HG03571 (cell line): ENCODE data around the gene MAMDC4.
"Not testable (repeated sequence)": the region's sequence is repeated elsewhere in the genome, so short reads cannot be mapped to it uniquely, and the experiment has no call there.

Experiments used
- ATAC-seq: cut with Tn5 transposase; IDR thresholded peaks from one replicate; pipeline ENCODE4 v1.9.1; 2021; ENCODE audit not compliant: unreplicated experiment

The MAMDC4 gene

GRCh38 chr9:136837856-136838277, 14.3 kb upstream of the MAMDC4 start:
- not testable (repeated sequence) for ATAC-seq

GRCh38 chr9:136838314-136839228, 13.6 kb upstream of the MAMDC4 start:
- ATAC-seq: no peak

- no peak for ATAC-seq
These were observed 12.7 kb upstream of the MAMDC4 start for GRCh38 chr9:136839229-136840139.

GRCh38 chr9:136840140-136840876, 11.8 kb upstream of the MAMDC4 start:
- ATAC-seq: no peak

GRCh38 chr9:136840877-136841645, 11.1 kb upstream of the MAMDC4 start:
- no peak for ATAC-seq

GRCh38 chr9:136841646-136842379, 10.3 kb upstream of the MAMDC4 start:
- ATAC-seq: not testable (repeated sequence)

- peak; percentile 58 for ATAC-seq
These were observed 9.7 kb upstream of the MAMDC4 start, which contains the start of gene AJM1 for GRCh38 chr9:136842380-136842948. Gene AJM1, plus strand, starts transcription at chr9:136842478. Its CDS starts 1,937 bp downstream, at chr9:136844415.

GRCh38 chr9:136843159-136843800, 8.9 kb upstream of the MAMDC4 start:
- not testable (repeated sequence) for ATAC-seq

- not testable (repeated sequence) for ATAC-seq
These were observed 8.1 kb upstream of the MAMDC4 start for GRCh38 chr9:136843801-136844740.

- ATAC-seq: no peak
These were observed 7.2 kb upstream of the MAMDC4 start for GRCh38 chr9:136844761-136845464.

- no peak for ATAC-seq
These were observed 6.5 kb upstream of the MAMDC4 start for GRCh38 chr9:136845465-136846260.

- ATAC-seq: no peak
These were observed 5.6 kb upstream of the MAMDC4 start for GRCh38 chr9:136846376-136847087.

- ATAC-seq: no peak
These were observed 4.9 kb upstream of the MAMDC4 start for GRCh38 chr9:136847088-136847825.

- ATAC-seq: no peak
These were observed 4.2 kb upstream of the MAMDC4 start for GRCh38 chr9:136847826-136848392.
